Fibroblast of lung (primary cell): Measurements from ENCODE around the gene MCM5. TPM values are rescaled to one million over a fixed set of nuclear protein-coding genes. Genes with fewer than 3 reads are reported as not detected.

Experiments used
- DNase-seq, 2 donors: peaks; one replicate each; pipeline versions ENCODE4 v3.0.0 to v3.0.0-alpha.2; 2010; ENCODE audit warnings: low read depth in 2 of 2
- H2AFZ ChIP-seq: 2 replicates; pipeline ENCODE4 v1.5.1; 2012; ENCODE audit warnings: low read length, control low read depth, inconsistent platforms
- H3K27ac ChIP-seq: 2 replicates; pipeline ENCODE4 v1.5.1; 2011; ENCODE audit warnings: low read length, control low read depth; ENCODE audit not compliant: insufficient read depth
- H3K27me3 ChIP-seq: 2 replicates; pipeline ENCODE4 v1.5.1; 2011; ENCODE audit warnings: mild to moderate bottlenecking, low read length; ENCODE audit not compliant: control insufficient read depth, insufficient read depth
- H3K36me3 ChIP-seq: 2 replicates; pipeline ENCODE4 v1.5.1; 2011; ENCODE audit warnings: low read length; ENCODE audit not compliant: control insufficient read depth, insufficient read depth
- H3K4me1 ChIP-seq: 2 replicates; pipeline ENCODE4 v1.5.1; 2011; ENCODE audit warnings: low read length; ENCODE audit not compliant: control insufficient read depth, insufficient read depth; ENCODE audit errors: extremely low read depth
- H3K4me2 ChIP-seq: 2 replicates; pipeline ENCODE4 v1.5.1; 2011; ENCODE audit warnings: low read length, control low read depth; ENCODE audit not compliant: insufficient read depth; ENCODE audit errors: extremely low read depth
- H3K4me3 ChIP-seq, 4 experiments: fragments of 200-600 bp in 1 of 4; sonication (generic) in 1 of 4; replicated peaks in 1 of 4; 2 replicates each; pipeline ENCODE4 v1.5.1; 2011 to 2016; ENCODE audit warnings: low read length in 4 of 4, low read depth in 3 of 4, mild to moderate bottlenecking in 3 of 4, control low read depth in 2 of 4, inconsistent platforms in 1 of 4, mixed read lengths in 1 of 4; ENCODE audit not compliant: insufficient read depth in 1 of 4; ENCODE audit errors: control extremely low read depth in 1 of 4
- H3K79me2 ChIP-seq: 2 replicates; pipeline ENCODE4 v1.5.1; 2012; ENCODE audit warnings: mild to moderate bottlenecking, low read length, inconsistent platforms; ENCODE audit not compliant: control insufficient read depth, insufficient read depth
- H3K9ac ChIP-seq: 2 replicates; pipeline ENCODE4 v1.5.1; 2011; ENCODE audit warnings: mild to moderate bottlenecking, low read length, control low read depth; ENCODE audit not compliant: insufficient read depth
- H3K9me3 ChIP-seq: 2 replicates; pipeline ENCODE4 v1.5.1; 2012; ENCODE audit warnings: low read depth, low read length; ENCODE audit not compliant: control insufficient read depth, insufficient read depth
- H4K20me1 ChIP-seq: 2 replicates; pipeline ENCODE4 v1.5.1; 2011; ENCODE audit warnings: low read length; ENCODE audit not compliant: control insufficient read depth, insufficient read depth; ENCODE audit errors: extremely low read depth
- EZH2 ChIP-seq: IDR thresholded peaks from 2 replicates; pipeline ENCODE4 v1.5.1; 2012; ENCODE audit warnings: low read length, control low read depth, mild to moderate bottlenecking; ENCODE audit errors: missing control alignments
- polyA plus RNA-seq, 2 donors: library from polyadenylated mRNA; depleted of rRNA in 1 of 2; stranded (reverse) in 1 of 2; unstranded in 1 of 2; fragments of >200 nt; gene quantifications; 2 replicates each; pipeline ENCODE4 v1.2.1, GENCODE V29; 2011 to 2012; ENCODE audit warnings: missing spikeins in 1 of 2
- total RNA-seq: library from RNA; depleted of rRNA; stranded (reverse); fragments of >200 nt; gene quantifications from 2 replicates; pipeline ENCODE4 v1.2.1, GENCODE V29; 2014
- TF ChIP-seq, protein P1 (sequence below), 2 donors: IDR thresholded peaks in 1 of 2; conservative IDR thresholded peaks in 1 of 2; 1 replicate in 1 of 2; 2 replicates in 1 of 2; pipeline ENCODE4 v1.5.1; 2011 to 2012; ENCODE audit warnings: low read length in 2 of 2, control low read depth in 1 of 2, inconsistent platforms in 1 of 2, low read depth in 1 of 2, mild to moderate bottlenecking in 1 of 2

MCM5 gene
- total and polyA plus RNA-seq, 2 donors (not counting 1 experiment from before 2014, with no cell fraction given) = 13.4 to 21.7 TPM

DNA sequence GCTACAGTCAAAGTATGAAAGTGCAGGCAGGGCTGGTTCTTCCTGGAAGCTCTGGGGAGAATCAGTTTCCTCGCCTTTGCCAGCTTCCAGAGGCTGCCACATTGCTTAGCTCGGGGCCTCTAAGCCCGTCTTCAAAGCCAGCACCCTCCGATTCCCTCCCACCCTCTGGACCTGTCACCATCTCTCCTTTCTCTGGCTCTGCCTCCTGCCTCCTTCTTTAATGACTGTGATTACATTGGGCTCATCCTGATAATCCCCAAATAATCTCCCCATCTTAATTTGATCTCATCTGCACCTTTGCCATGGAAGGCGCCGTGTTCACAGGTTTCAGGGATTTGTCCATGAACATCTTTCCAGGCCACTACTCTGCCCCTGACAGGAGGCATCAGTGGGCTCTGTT, 42.5 kb downstream of the MCM5 start:
- Histone ChIP-seq H4K20me1 (no peaks in the 10 kb centered on the region), H3K9ac (no peak overlapping the region), H3K27me3 (no peaks in the 10 kb centered on the region), H3K79me2 (no peaks in the 10 kb centered on the region), H3K4me3 (no peak overlapping the region), H3K36me3 (no peaks in the 10 kb centered on the region), H3K9me3 (no peaks in the 10 kb centered on the region), H2AFZ (no peak overlapping the region), H3K4me2 (no peak overlapping the region), H3K4me1 (peaks cover 2% of the 10 kb centered on the region), H3K27ac (no peak overlapping the region)
- no peak for DNase-seq
- TF ChIP-seq, protein P1, sequence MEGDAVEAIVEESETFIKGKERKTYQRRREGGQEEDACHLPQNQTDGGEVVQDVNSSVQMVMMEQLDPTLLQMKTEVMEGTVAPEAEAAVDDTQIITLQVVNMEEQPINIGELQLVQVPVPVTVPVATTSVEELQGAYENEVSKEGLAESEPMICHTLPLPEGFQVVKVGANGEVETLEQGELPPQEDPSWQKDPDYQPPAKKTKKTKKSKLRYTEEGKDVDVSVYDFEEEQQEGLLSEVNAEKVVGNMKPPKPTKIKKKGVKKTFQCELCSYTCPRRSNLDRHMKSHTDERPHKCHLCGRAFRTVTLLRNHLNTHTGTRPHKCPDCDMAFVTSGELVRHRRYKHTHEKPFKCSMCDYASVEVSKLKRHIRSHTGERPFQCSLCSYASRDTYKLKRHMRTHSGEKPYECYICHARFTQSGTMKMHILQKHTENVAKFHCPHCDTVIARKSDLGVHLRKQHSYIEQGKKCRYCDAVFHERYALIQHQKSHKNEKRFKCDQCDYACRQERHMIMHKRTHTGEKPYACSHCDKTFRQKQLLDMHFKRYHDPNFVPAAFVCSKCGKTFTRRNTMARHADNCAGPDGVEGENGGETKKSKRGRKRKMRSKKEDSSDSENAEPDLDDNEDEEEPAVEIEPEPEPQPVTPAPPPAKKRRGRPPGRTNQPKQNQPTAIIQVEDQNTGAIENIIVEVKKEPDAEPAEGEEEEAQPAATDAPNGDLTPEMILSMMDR (conservative IDR thresholded peaks at IDR 0.05 in 1 of 2, IDR thresholded peaks at IDR 0.05 in 1 of 2; ENCODE audit: low read depth in 1 of 2, low read length in 2 of 2) = no peak
- no peak for TF ChIP-seq EZH2

GRCh38 chr22:35443338-35443737, 43.4 kb downstream of the MCM5 start:
- Histone ChIP-seq H3K9me3 (no peaks in the 10 kb centered on the region), H3K79me2 (no peaks in the 10 kb centered on the region), H3K4me3 (no peak overlapping the region), H3K9ac (no peak overlapping the region), H4K20me1 (no peaks in the 10 kb centered on the region), H2AFZ (no peak overlapping the region), H3K27me3 (no peaks in the 10 kb centered on the region), H3K36me3 (no peaks in the 10 kb centered on the region), H3K4me2 (no peak overlapping the region), H3K27ac (no peak overlapping the region), H3K4me1 (peaks cover 2% of the 10 kb centered on the region)
- no peak for TF ChIP-seq EZH2
- TF ChIP-seq, protein P1 (conservative IDR thresholded peaks at IDR 0.05 in 1 of 2, IDR thresholded peaks at IDR 0.05 in 1 of 2; ENCODE audit: low read depth in 1 of 2, low read length in 2 of 2) = no peak
- no peak for DNase-seq

GRCh38 chr22:35443790-35444684, 44.1 kb downstream of the MCM5 start:
- no peaks in the 10 kb centered on the region for H4K20me1 ChIP-seq
- no peak for DNase-seq
- H3K9me3 ChIP-seq = no peaks in the 10 kb centered on the region
- no peaks in the 10 kb centered on the region for H3K36me3 ChIP-seq
- H3K4me2 ChIP-seq = no peak overlapping the region
- no peak overlapping the region for H2AFZ ChIP-seq
- no peak overlapping the region for H3K27ac ChIP-seq
- H3K9ac ChIP-seq = no peak overlapping the region
- H3K79me2 ChIP-seq = no peaks in the 10 kb centered on the region
- H3K4me3 ChIP-seq = no peak overlapping the region
- H3K4me1 ChIP-seq = peaks cover 2% of the 10 kb centered on the region
- no peak for TF ChIP-seq EZH2
- TF ChIP-seq, protein P1 (conservative IDR thresholded peaks at IDR 0.05 in 1 of 2, IDR thresholded peaks at IDR 0.05 in 1 of 2; ENCODE audit: low read depth in 1 of 2, low read length in 2 of 2) = no peak
- no peaks in the 10 kb centered on the region for H3K27me3 ChIP-seq
